Body of pancreas (tissue), 4 donors: ENCODE data around the gene ZFYVE21.

Experiments used
- CTCF ChIP-seq, 7 experiments: fragments of 450-650 bp in 4 of 7; fragments of 200-600 bp in 3 of 7; sonication (generic) in 3 of 7; IDR thresholded peaks; one replicate each; pipeline ENCODE4 v1.5.1; 2016 to 2019; ENCODE audit warnings: antibody characterized with exemption in 7 of 7
- POLR2A ChIP-seq, 3 donors: fragments of 450-650 bp; IDR thresholded peaks; one replicate each; pipeline ENCODE4 v1.6.1; 2016; ENCODE audit warnings: antibody characterized with exemption in 3 of 3, mild to moderate bottlenecking in 2 of 3

DNA sequence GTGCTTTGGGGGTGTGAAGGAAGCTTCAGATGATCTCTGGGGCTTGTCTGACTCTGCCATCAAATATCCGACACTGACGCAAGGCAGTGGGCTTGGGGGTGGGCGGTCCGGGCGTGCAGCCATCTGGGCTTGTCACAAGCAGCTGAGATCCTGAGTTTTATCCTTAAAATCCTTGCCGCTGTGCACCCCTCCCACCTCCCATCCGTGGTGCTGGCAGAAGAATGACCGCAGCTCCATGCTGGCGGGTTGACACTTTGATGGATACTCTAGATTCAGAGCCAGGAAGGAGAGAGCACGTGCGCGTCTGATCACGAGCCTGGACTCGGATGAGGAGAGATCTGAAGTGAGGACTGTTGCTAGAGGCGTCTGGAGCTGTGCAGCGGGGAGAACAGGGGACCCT is 3.0 kb downstream of the ZFYVE21 start:
- TF ChIP-seq POLR2A (IDR thresholded peaks at IDR 0.05) (no peak), CTCF (IDR thresholded peaks at IDR 0.05) (no peak)
